IMR-90 (cell line): ENCODE data around the gene ERRFI1. TPM values are rescaled to one million over a fixed set of nuclear protein-coding genes. Genes with fewer than 3 reads are reported as not detected.
A peak's percentile ranks its signal among the peaks of the same experiment; 100 is the strongest.

Experiments
- ATAC-seq: fragments of 200-7000 bp; cut with Tn5 transposase; 2 replicates; pipeline ENCODE4 v1.9.1; 2020; ENCODE audit warnings: low read depth, mild to moderate bottlenecking, moderate library complexity
- BruUV-seq: library from RNA; stranded (reverse); fragments of 400-500 nt; replicated peaks from 2 replicates; lab custom pipeline; 2021; lab: Mats Ljungman, UMichigan
- CTCF ChIA-PET: fragments of 300-600 bp; formaldehyde crosslinking; extraction: SDS; loops from one replicate; lab custom pipeline; 2021; ENCODE audit warnings: antibody characterized with exemption; lab: Yijun Ruan, JAX
- POLR2A ChIA-PET: fragments of 300-600 bp; sonication (Branson Sonifier 250); formaldehyde crosslinking; loops from one replicate; lab custom pipeline; 2022; ENCODE audit warnings: antibody characterized with exemption; ENCODE audit not compliant: unreplicated experiment; lab: Charles Lee
- DNase-seq: peaks from one replicate; pipeline ENCODE4 v3.0.0; 2013
- H2AFZ ChIP-seq: replicated peaks from 2 replicates; pipeline ENCODE3; 2013; ENCODE audit warnings: low read length, mild to moderate bottlenecking; ENCODE audit not compliant: poor library complexity
- H2AK5ac ChIP-seq: 2 replicates; pipeline ENCODE4 v1.6.1; 2013; ENCODE audit warnings: low read depth, low read length, inconsistent platforms
- H2AK9ac ChIP-seq: replicated peaks from 2 replicates; pipeline ENCODE3; 2013; ENCODE audit warnings: mild to moderate bottlenecking, low read depth, low read length, moderate library complexity; ENCODE audit not compliant: poor library complexity
- H2BK120ac ChIP-seq: 2 replicates; pipeline ENCODE4 v1.6.1; 2013; ENCODE audit warnings: low read depth, low read length, inconsistent platforms
- H2BK15ac ChIP-seq: 3 replicates; pipeline ENCODE4 v1.6.1; 2013; ENCODE audit warnings: low read depth, low read length, inconsistent platforms
- H2BK20ac ChIP-seq: 2 replicates; pipeline ENCODE4 v1.6.1; 2013; ENCODE audit warnings: low read depth, mild to moderate bottlenecking, inconsistent platforms, low read length, moderate library complexity
- H2BK5ac ChIP-seq: 2 replicates; pipeline ENCODE4 v1.6.1; 2013; ENCODE audit warnings: mild to moderate bottlenecking, low read depth, low read length, inconsistent platforms; ENCODE audit not compliant: poor library complexity, severe bottlenecking
- H3K14ac ChIP-seq: replicated peaks from 2 replicates; pipeline ENCODE4 v1.6.1; 2013; ENCODE audit warnings: low read depth, low read length, inconsistent platforms
- H3K18ac ChIP-seq: 2 replicates; pipeline ENCODE4 v1.6.1; 2013; ENCODE audit warnings: low read depth, low read length, control low read depth
- H3K23ac ChIP-seq: 2 replicates; pipeline ENCODE4 v1.6.1; 2013; ENCODE audit warnings: low read depth, low read length, inconsistent platforms
- H3K27ac ChIP-seq: 2 replicates; pipeline ENCODE4 v1.5.1; 2013; ENCODE audit warnings: mild to moderate bottlenecking, control low read depth, low read length; ENCODE audit not compliant: insufficient read depth
- H3K27me3 ChIP-seq: 2 replicates; pipeline ENCODE4 v1.6.1; 2013; ENCODE audit warnings: low read length; ENCODE audit not compliant: control insufficient read depth, insufficient read depth
- H3K36me3 ChIP-seq: 2 replicates; pipeline ENCODE4 v1.6.1; 2013; ENCODE audit warnings: low read length, mixed read lengths; ENCODE audit not compliant: control insufficient read depth, insufficient read depth
- H3K4ac ChIP-seq: 2 replicates; pipeline ENCODE4 v1.6.1; 2013; ENCODE audit warnings: low read depth, low read length, inconsistent platforms
- H3K4me1 ChIP-seq: 2 replicates; pipeline ENCODE4 v1.6.1; 2013; ENCODE audit warnings: low read length, mixed read lengths; ENCODE audit not compliant: control insufficient read depth, insufficient read depth
- H3K4me2 ChIP-seq: 2 replicates; pipeline ENCODE4 v1.6.1; 2013; ENCODE audit warnings: low read depth, mild to moderate bottlenecking, control low read depth, low read length, moderate library complexity
- H3K4me3 ChIP-seq: 2 replicates; pipeline ENCODE4 v1.5.1; 2013; ENCODE audit warnings: low read depth, mild to moderate bottlenecking, control low read depth, low read length, moderate library complexity; ENCODE audit not compliant: insufficient read depth
- H3K56ac ChIP-seq: 2 replicates; pipeline ENCODE4 v1.6.1; 2013; ENCODE audit warnings: low read length, inconsistent platforms; ENCODE audit not compliant: insufficient read depth; ENCODE audit errors: extremely low read depth
- H3K79me1 ChIP-seq, 2 experiments: 2 replicates each; pipeline ENCODE4 v1.6.1; 2013; ENCODE audit warnings: low read length in 2 of 2, inconsistent platforms in 1 of 2, low read depth in 1 of 2
- H3K9ac ChIP-seq: 2 replicates; pipeline ENCODE4 v1.6.1; 2013; ENCODE audit warnings: low read depth, low read length, control low read depth
- H3K9me1 ChIP-seq: 2 replicates; pipeline ENCODE4 v1.6.1; 2013; ENCODE audit warnings: low read length, inconsistent platforms; ENCODE audit not compliant: insufficient read depth
- H3K9me3 ChIP-seq: 2 replicates; pipeline ENCODE4 v1.6.1; 2013; ENCODE audit warnings: low read length; ENCODE audit not compliant: control insufficient read depth, insufficient read depth
- H4K20me1 ChIP-seq: 2 replicates; pipeline ENCODE4 v1.6.1; 2013; ENCODE audit warnings: low read length, inconsistent platforms; ENCODE audit not compliant: insufficient read depth
- H4K5ac ChIP-seq: 2 replicates; pipeline ENCODE4 v1.6.1; 2013; ENCODE audit warnings: mild to moderate bottlenecking, low read depth, low read length, control low read depth
- H4K8ac ChIP-seq, 2 experiments: 2 replicates each; pipeline ENCODE4 v1.6.1; 2013; ENCODE audit warnings: low read depth in 2 of 2, low read length in 2 of 2, control low read depth in 1 of 2, inconsistent platforms in 1 of 2
- H4K91ac ChIP-seq: 2 replicates; pipeline ENCODE4 v1.6.1; 2013; ENCODE audit warnings: low read depth, low read length, inconsistent platforms; ENCODE audit not compliant: insufficient read depth
- BHLHE40 ChIP-seq: fragments of 150-350 bp; IDR thresholded peaks from 2 replicates; pipeline ENCODE4 v1.6.1; 2016; ENCODE audit warnings: mild to moderate bottlenecking, low read depth, low read length
- CHD1 ChIP-seq: IDR thresholded peaks from 2 replicates; pipeline ENCODE4 v1.6.1; 2012; ENCODE audit warnings: low read depth, low read length, improper control_type of control experiment
- RAD21 ChIP-seq: IDR thresholded peaks from 2 replicates; pipeline ENCODE4 v1.6.1; 2012; ENCODE audit warnings: low read length, improper control_type of control experiment
- RCOR1 ChIP-seq: IDR thresholded peaks from 2 replicates; pipeline ENCODE4 v1.6.1; 2012; ENCODE audit warnings: mild to moderate bottlenecking, low read length, improper control_type of control experiment; ENCODE audit not compliant: insufficient replicate concordance
- SMC3 ChIP-seq: fragments of 150-350 bp; IDR thresholded peaks from 2 replicates; pipeline ENCODE4 v1.6.1; 2016; ENCODE audit warnings: low read depth, mild to moderate bottlenecking, antibody characterized with exemption, low read length, moderate library complexity
- WGBS, 2 experiments: methylation state at CpG; one replicate each; pipeline versions ENCODE4 v1.1.5 to v1.1.7; 2013; ENCODE audit warnings: missing lambda C conversion rate in 2 of 2; ENCODE audit not compliant: insufficient read length in 1 of 2; ENCODE audit errors: extremely low coverage in 2 of 2; 5-methylcytosine and 5-hydroxymethylcytosine counted together
- dilution Hi-C: fragments of 300-500 bp; cut with HindIII; formaldehyde crosslinking; loops from one replicate; pipeline ENCODE4 v1.14.3; 2018; ENCODE audit warnings: low sequenced_read_pairs; ENCODE audit not compliant: unreplicated experiment
- in situ Hi-C: fragments of 300-500 bp; cut with MboI; formaldehyde crosslinking; loops from 3 replicates; pipeline ENCODE4 v1.14.3; 2019; ENCODE audit warnings: low sequenced_read_pairs, inconsistent platforms, mixed read lengths
- intact Hi-C: fragments of 100-400 bp; cut with micrococcal nuclease; formaldehyde crosslinking; loops from 2 replicates; pipeline ENCODE4 v1.10.0; 2022
- polyA plus RNA-seq, 3 experiments: library from polyadenylated mRNA; depleted of rRNA; stranded (reverse); fragments of >200 nt; gene quantifications; 2 replicates each; pipeline ENCODE4 v1.2.3, GENCODE V29; 2012; ENCODE audit warnings: low replicate concordance in 1 of 3
- total RNA-seq: library from RNA; depleted of rRNA; stranded (reverse); fragments of >200 nt; gene quantifications from 2 replicates; pipeline ENCODE4 v1.2.3, GENCODE V29; 2012

ERRFI1 gene
- total and polyA plus RNA-seq, 2 of the 4 experiments (the other 2 are of a cell fraction): 101 to 145 TPM

GRCh38 chr1:8002329-8002910 lies 23.7 kb downstream of the ERRFI1 start (continued):
- no peak for TF ChIP-seq SMC3

GRCh38 chr1:7995437-7995836 lies 30.7 kb downstream of the ERRFI1 start:
- Histone ChIP-seq H2BK120ac (peak overlapping the region; percentile 70; the same call in 1 of the 2 replicates), H3K14ac (no peak overlapping the region), H3K23ac (no peak overlapping the region), H3K9ac (no peak overlapping the region), H3K18ac (no peak overlapping the region), H3K4me3 (no peak overlapping the region), H3K27ac (no peak overlapping the region), H3K27me3 (no peaks in the 10 kb centered on the region), H3K36me3 (no peaks in the 10 kb centered on the region), H4K20me1 (no peaks in the 10 kb centered on the region), H2BK15ac (no peak overlapping the region; the same call in 2 of the 3 replicates), H2BK20ac (peak overlapping the region; percentile 36; the same call in 1 of the 2 replicates), H2BK5ac (no peak overlapping the region), H3K9me3 (no peaks in the 10 kb centered on the region), H3K9me1 (peaks cover 4% of the 10 kb centered on the region), H3K4me1 (peaks cover 8% of the 10 kb centered on the region), H4K8ac (0 out of 4 replicates have a peak overlapping the region, but pooled peaks of 1 of the 2 experiments have one; percentile 40), H2AK9ac (no peak overlapping the region), H3K56ac (no peak overlapping the region), H2AK5ac (no peak overlapping the region), H4K91ac (peak overlapping the region; percentile 16; the same call in 1 of the 2 replicates), H3K4ac (peak overlapping the region; percentile 36; the same call in 1 of the 2 replicates), H2AFZ (no peak overlapping the region), H3K79me1 (peaks cover 0 to 4% of the 10 kb centered on the region in 2 experiments; a peak in 1 of 4 replicates), H3K4me2 (no peak overlapping the region), H4K5ac (no peak overlapping the region)
- in situ Hi-C loops (loop anchor here (25.0 kb wide), 3 partner anchors 567 to 867 kb away; no protein-coding TSS in a partner anchor), intact Hi-C loops (no loop called here), dilution Hi-C loops (no loop called here)
- DNase-seq: no peak
- no TSS peak for BruUV-seq
- ChIA-PET POLR2A (no interaction called here), CTCF (interaction anchor here (0.5 kb wide), 1 partner anchor 49 kb away, joined by 4 read pairs; no protein-coding TSS in a partner anchor)
- TF ChIP-seq RAD21 (no peak), CHD1 (no peak), RCOR1 (no peak), BHLHE40 (no peak), SMC3 (no peak)
- WGBS, 2 experiments: no CpG with 5 or more reads among the region's 5 CpGs
- no peak for ATAC-seq
